HCT116 (cell line): ENCODE measurements around the gene CFAP410. TPM values are rescaled to one million over a fixed set of nuclear protein-coding genes. Genes with fewer than 3 reads are reported as not detected.

Experiments
- ATAC-seq: fragments of 200-7000 bp; cut with Tn5 transposase; 2 replicates; pipeline ENCODE4 v1.9.1; 2020; ENCODE audit warnings: mild to moderate bottlenecking, moderate library complexity
- BruUV-seq: library from RNA; stranded (reverse); fragments of 400-500 nt; replicated peaks from 2 replicates; lab custom pipeline; 2021; lab: Mats Ljungman, UMichigan
- CTCF ChIA-PET: fragments of 300-600 bp; sonication (Branson Sonifier 250); formaldehyde crosslinking; loops from one replicate; lab custom pipeline; 2021; ENCODE audit warnings: antibody characterized with exemption; lab: Charles Lee
- POLR2A ChIA-PET: fragments of 300-600, 350-600 bp; sonication (Branson Sonifier 250); formaldehyde crosslinking; loops from one replicate; lab custom pipeline; 2021; ENCODE audit warnings: antibody characterized with exemption; lab: Charles Lee
- RAD21 ChIA-PET, 2 experiments: fragments of 300-600 bp; sonication (Branson Sonifier 250); formaldehyde crosslinking; loops; one replicate each; lab custom pipeline; 2023; ENCODE audit warnings: low total read pairs in 2 of 2; ENCODE audit not compliant: uncharacterized antibody in 2 of 2, unreplicated experiment in 2 of 2, low non-redundant PET in 1 of 2; lab: Charles Lee
- DNase-seq: peaks from one replicate; pipeline ENCODE4 v3.0.0-alpha.2; 2010; ENCODE audit warnings: low read depth, low spot score
- H2AFZ ChIP-seq: fragments of 200-600 bp; shearing (Covaris generic), sonication (generic); 2 replicates; pipeline ENCODE4 v1.6.1; 2017; ENCODE audit warnings: low read depth, mixed run types, mixed read lengths, antibody characterized with exemption, low read length; ENCODE audit not compliant: poor library complexity, severe bottlenecking
- H3K27ac ChIP-seq: 2 replicates; pipeline ENCODE4 v1.5.1; 2012; ENCODE audit warnings: low read depth, low read length
- H3K27me3 ChIP-seq: fragments of 200-600 bp; sonication (generic); 2 replicates; pipeline ENCODE4 v1.6.1; 2016; ENCODE audit warnings: mixed run types, low read length, mixed read lengths; ENCODE audit not compliant: insufficient read depth
- H3K36me3 ChIP-seq, 2 experiments: fragments of 200-500 bp in 1 of 2; fragments of 200-600 bp in 1 of 2; sonication (Bioruptor generic) in 1 of 2; sonication (generic) in 1 of 2; 2 replicates each; pipeline versions ENCODE4 v1.5.1 to v1.6.1; 2014 to 2016; ENCODE audit warnings: low read length in 2 of 2, inconsistent platforms in 1 of 2, mixed read lengths in 1 of 2, mixed run types in 1 of 2; ENCODE audit not compliant: insufficient read depth in 2 of 2, control insufficient read depth in 1 of 2
- H3K4me1 ChIP-seq, 2 experiments: fragments of 200-600 bp in 1 of 2; sonication (generic) in 1 of 2; 2 replicates each; pipeline versions ENCODE4 v1.5.1 to v1.6.1; 2012 to 2017; ENCODE audit warnings: low read length in 2 of 2, inconsistent platforms in 1 of 2, mild to moderate bottlenecking in 1 of 2, mixed read lengths in 1 of 2, mixed run types in 1 of 2, moderate library complexity in 1 of 2; ENCODE audit not compliant: insufficient read depth in 2 of 2, control insufficient read depth in 1 of 2
- H3K4me2 ChIP-seq: fragments of 200-600 bp; sonication (generic); 2 replicates; pipeline ENCODE4 v1.6.1; 2017; ENCODE audit warnings: mixed run types, low read length, mixed read lengths
- H3K4me3 ChIP-seq, 2 experiments: fragments of 200-600 bp in 1 of 2; sonication (generic) in 1 of 2; replicated peaks in 1 of 2; 2 replicates each; pipeline ENCODE4 v1.5.1; 2011 to 2016; ENCODE audit warnings: low read length in 2 of 2, control low read depth in 1 of 2, low read depth in 1 of 2, mild to moderate bottlenecking in 1 of 2, mixed read lengths in 1 of 2, mixed run types in 1 of 2
- H3K79me2 ChIP-seq: fragments of 200-600 bp; sonication (generic); 2 replicates; pipeline ENCODE4 v1.6.1; 2017; ENCODE audit warnings: mild to moderate bottlenecking, mixed run types, low read length, moderate library complexity, mixed read lengths; ENCODE audit not compliant: insufficient read depth
- H3K9ac ChIP-seq: fragments of 200-600 bp; sonication (generic); 2 replicates; pipeline ENCODE4 v1.6.1; 2016; ENCODE audit warnings: low read length, mixed read lengths
- H3K9me2 ChIP-seq: fragments of 200-600 bp; sonication (generic), shearing (Covaris generic); 2 replicates; pipeline ENCODE4 v1.6.1; 2017; ENCODE audit warnings: mixed run types, mild to moderate bottlenecking, moderate library complexity; ENCODE audit not compliant: insufficient read depth
- H3K9me3 ChIP-seq, 2 experiments: fragments of 200-500 bp in 1 of 2; fragments of 200-600 bp in 1 of 2; sonication (Bioruptor generic) in 1 of 2; sonication (generic) in 1 of 2; 2 replicates each; pipeline ENCODE4 v1.6.1; 2014 to 2017; ENCODE audit warnings: low read length in 2 of 2, mixed read lengths in 2 of 2, inconsistent platforms in 1 of 2, low read depth in 1 of 2, mild to moderate bottlenecking in 1 of 2, mixed run types in 1 of 2, moderate library complexity in 1 of 2; ENCODE audit not compliant: control insufficient read depth in 1 of 2, insufficient read depth in 1 of 2
- H4K20me1 ChIP-seq: fragments of 200-600 bp; sonication (generic), shearing (Covaris generic); 2 replicates; pipeline ENCODE4 v1.6.1; 2017; ENCODE audit warnings: mixed run types, mild to moderate bottlenecking, moderate library complexity; ENCODE audit not compliant: insufficient read depth
- CBX3 ChIP-seq: IDR thresholded peaks from 2 replicates; pipeline ENCODE4 v1.6.1; 2012; ENCODE audit warnings: low read depth
- EGR1 ChIP-seq: IDR thresholded peaks from 2 replicates; pipeline ENCODE4 v1.6.1; 2012; ENCODE audit warnings: low read depth
- JUND ChIP-seq: IDR thresholded peaks from 2 replicates; pipeline ENCODE4 v1.6.1; 2012
- RAD21 ChIP-seq: IDR thresholded peaks from 2 replicates; pipeline ENCODE4 v1.6.1; 2012; ENCODE audit warnings: low read depth, mild to moderate bottlenecking
- SIN3A ChIP-seq: IDR thresholded peaks from 2 replicates; pipeline ENCODE4 v1.6.1; 2012; ENCODE audit warnings: low read depth
- SRF ChIP-seq: IDR thresholded peaks from 2 replicates; pipeline ENCODE4 v1.6.1; 2012; ENCODE audit warnings: low read depth
- YY1 ChIP-seq: IDR thresholded peaks from 2 replicates; pipeline ENCODE4 v1.6.1; 2011; ENCODE audit warnings: low read length, low read depth, moderate library complexity, mild to moderate bottlenecking; ENCODE audit not compliant: insufficient replicate concordance; ENCODE audit errors: extremely low read depth
- ZFX ChIP-seq: fragments of 450-650 bp; IDR thresholded peaks from 2 replicates; pipeline ENCODE4 v1.6.1; 2017
- intact Hi-C: fragments of 100-400 bp; cut with micrococcal nuclease; formaldehyde crosslinking; loops from 2 replicates; pipeline ENCODE4 v1.10.0; 2022
- total RNA-seq: library from RNA; stranded (reverse); gene quantifications from one replicate; pipeline ENCODE4 v1.2.1, GENCODE V29; 2021; ENCODE audit not compliant: unreplicated experiment
- TF ChIP-seq, protein P1 (sequence below), 3 experiments: fragments of 200-600 bp in 1 of 3; sonication (generic) in 1 of 3; IDR thresholded peaks in 2 of 3; conservative IDR thresholded peaks in 1 of 3; 2 replicates each; pipeline ENCODE4 v1.5.1; 2012 to 2017; ENCODE audit warnings: low read depth in 2 of 3, low read length in 2 of 3, antibody characterized with exemption in 1 of 3, borderline replicate concordance in 1 of 3, control low read depth in 1 of 3, mild to moderate bottlenecking in 1 of 3, mixed read lengths in 1 of 3, mixed run types in 1 of 3, moderate library complexity in 1 of 3; ENCODE audit not compliant: insufficient read depth in 1 of 3
- TF ChIP-seq, protein P2 (sequence below): IDR thresholded peaks from 2 replicates; pipeline ENCODE4 v1.6.1; 2012; ENCODE audit warnings: low read depth

Gene CFAP410
- total RNA-seq, 1 experiment from 2014 or later = 15.3 TPM

DNA sequence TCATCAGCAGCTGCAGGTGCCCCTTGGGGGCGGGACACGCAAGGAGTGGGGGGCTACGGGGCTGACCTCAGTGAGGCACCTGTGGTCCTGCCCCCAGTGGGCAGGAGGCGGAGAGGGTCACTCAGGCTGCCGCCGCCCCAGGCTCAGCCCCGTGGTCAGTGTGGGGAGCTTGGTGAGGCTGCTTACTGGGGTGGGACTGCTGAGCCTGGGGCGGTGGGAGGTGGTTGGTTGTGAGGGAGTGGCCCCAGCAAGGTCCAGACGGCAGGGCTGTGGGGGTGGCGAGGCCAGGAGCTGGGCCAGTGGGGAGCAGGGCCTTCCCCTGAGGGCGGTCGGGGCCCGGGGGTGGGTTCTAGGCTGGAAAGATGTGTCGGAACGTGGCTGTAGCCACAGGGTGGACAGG, 25.1 kb downstream of the CFAP410 start:
- Histone ChIP-seq H4K20me1 (no peaks in the 10 kb centered on the region), H3K9me3 (no peaks in the 10 kb centered on the region), H3K4me2 (no peak overlapping the region), H3K36me3 (peaks cover 7 to 22% of the 10 kb centered on the region in 2 experiments; a peak in 3 of 4 replicates), H3K9ac (no peak overlapping the region), H3K9me2 (no peaks in the 10 kb centered on the region), H3K4me1 (no peaks in the 10 kb centered on the region), H2AFZ (no peak overlapping the region), H3K4me3 (no peak overlapping the region), H3K27ac (no peak overlapping the region), H3K79me2 (no peaks in the 10 kb centered on the region), H3K27me3 (no peaks in the 10 kb centered on the region)
- TF ChIP-seq SRF = no peak
- TF ChIP-seq, protein P1, sequence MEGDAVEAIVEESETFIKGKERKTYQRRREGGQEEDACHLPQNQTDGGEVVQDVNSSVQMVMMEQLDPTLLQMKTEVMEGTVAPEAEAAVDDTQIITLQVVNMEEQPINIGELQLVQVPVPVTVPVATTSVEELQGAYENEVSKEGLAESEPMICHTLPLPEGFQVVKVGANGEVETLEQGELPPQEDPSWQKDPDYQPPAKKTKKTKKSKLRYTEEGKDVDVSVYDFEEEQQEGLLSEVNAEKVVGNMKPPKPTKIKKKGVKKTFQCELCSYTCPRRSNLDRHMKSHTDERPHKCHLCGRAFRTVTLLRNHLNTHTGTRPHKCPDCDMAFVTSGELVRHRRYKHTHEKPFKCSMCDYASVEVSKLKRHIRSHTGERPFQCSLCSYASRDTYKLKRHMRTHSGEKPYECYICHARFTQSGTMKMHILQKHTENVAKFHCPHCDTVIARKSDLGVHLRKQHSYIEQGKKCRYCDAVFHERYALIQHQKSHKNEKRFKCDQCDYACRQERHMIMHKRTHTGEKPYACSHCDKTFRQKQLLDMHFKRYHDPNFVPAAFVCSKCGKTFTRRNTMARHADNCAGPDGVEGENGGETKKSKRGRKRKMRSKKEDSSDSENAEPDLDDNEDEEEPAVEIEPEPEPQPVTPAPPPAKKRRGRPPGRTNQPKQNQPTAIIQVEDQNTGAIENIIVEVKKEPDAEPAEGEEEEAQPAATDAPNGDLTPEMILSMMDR (IDR thresholded peaks at IDR 0.05 in 2 of 3, conservative IDR thresholded peaks at IDR 0.05 in 1 of 3; ENCODE audit: borderline replicate concordance in 1 of 3, insufficient read depth in 1 of 3, low read depth in 2 of 3, low read length in 2 of 3) = no peak
- no peak for TF ChIP-seq CBX3
- TF ChIP-seq YY1 = no peak
- no peak for TF ChIP-seq EGR1
- TF ChIP-seq, protein P2, sequence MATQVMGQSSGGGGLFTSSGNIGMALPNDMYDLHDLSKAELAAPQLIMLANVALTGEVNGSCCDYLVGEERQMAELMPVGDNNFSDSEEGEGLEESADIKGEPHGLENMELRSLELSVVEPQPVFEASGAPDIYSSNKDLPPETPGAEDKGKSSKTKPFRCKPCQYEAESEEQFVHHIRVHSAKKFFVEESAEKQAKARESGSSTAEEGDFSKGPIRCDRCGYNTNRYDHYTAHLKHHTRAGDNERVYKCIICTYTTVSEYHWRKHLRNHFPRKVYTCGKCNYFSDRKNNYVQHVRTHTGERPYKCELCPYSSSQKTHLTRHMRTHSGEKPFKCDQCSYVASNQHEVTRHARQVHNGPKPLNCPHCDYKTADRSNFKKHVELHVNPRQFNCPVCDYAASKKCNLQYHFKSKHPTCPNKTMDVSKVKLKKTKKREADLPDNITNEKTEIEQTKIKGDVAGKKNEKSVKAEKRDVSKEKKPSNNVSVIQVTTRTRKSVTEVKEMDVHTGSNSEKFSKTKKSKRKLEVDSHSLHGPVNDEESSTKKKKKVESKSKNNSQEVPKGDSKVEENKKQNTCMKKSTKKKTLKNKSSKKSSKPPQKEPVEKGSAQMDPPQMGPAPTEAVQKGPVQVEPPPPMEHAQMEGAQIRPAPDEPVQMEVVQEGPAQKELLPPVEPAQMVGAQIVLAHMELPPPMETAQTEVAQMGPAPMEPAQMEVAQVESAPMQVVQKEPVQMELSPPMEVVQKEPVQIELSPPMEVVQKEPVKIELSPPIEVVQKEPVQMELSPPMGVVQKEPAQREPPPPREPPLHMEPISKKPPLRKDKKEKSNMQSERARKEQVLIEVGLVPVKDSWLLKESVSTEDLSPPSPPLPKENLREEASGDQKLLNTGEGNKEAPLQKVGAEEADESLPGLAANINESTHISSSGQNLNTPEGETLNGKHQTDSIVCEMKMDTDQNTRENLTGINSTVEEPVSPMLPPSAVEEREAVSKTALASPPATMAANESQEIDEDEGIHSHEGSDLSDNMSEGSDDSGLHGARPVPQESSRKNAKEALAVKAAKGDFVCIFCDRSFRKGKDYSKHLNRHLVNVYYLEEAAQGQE = no peak
- TF ChIP-seq JUND = no peak
- TF ChIP-seq ZFX = no peak
- TF ChIP-seq RAD21 = no peak
- no peak for TF ChIP-seq SIN3A
- ChIA-PET POLR2A (no interaction called here), CTCF (no interaction called here), RAD21 (no interaction called here)
- ATAC-seq (no peak), DNase-seq (no peak)
- intact Hi-C loops = no loop called here
- no TSS peak for BruUV-seq
